DOHH2 (cell line): ENCODE measurements around the gene NFIA.

Experiments
- EZH2phosphoT487 ChIP-seq: fragments of 200-600 bp; sonication (generic); IDR thresholded peaks from 2 replicates; pipeline ENCODE4 v1.6.1; 2017; ENCODE audit warnings: borderline replicate concordance, mild to moderate bottlenecking, antibody characterized with exemption, low read length, moderate library complexity, mixed read lengths
- TF ChIP-seq, protein P1 (sequence below): fragments of 200-600 bp; sonication (generic); IDR thresholded peaks from one replicate; pipeline ENCODE4 v1.5.1; 2014; ENCODE audit warnings: antibody characterized with exemption, mild to moderate bottlenecking, low read depth, low read length; ENCODE audit not compliant: poor library complexity, severe bottlenecking

- TF ChIP-seq, protein P1, sequence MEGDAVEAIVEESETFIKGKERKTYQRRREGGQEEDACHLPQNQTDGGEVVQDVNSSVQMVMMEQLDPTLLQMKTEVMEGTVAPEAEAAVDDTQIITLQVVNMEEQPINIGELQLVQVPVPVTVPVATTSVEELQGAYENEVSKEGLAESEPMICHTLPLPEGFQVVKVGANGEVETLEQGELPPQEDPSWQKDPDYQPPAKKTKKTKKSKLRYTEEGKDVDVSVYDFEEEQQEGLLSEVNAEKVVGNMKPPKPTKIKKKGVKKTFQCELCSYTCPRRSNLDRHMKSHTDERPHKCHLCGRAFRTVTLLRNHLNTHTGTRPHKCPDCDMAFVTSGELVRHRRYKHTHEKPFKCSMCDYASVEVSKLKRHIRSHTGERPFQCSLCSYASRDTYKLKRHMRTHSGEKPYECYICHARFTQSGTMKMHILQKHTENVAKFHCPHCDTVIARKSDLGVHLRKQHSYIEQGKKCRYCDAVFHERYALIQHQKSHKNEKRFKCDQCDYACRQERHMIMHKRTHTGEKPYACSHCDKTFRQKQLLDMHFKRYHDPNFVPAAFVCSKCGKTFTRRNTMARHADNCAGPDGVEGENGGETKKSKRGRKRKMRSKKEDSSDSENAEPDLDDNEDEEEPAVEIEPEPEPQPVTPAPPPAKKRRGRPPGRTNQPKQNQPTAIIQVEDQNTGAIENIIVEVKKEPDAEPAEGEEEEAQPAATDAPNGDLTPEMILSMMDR, result no peak
- no peak for TF ChIP-seq EZH2phosphoT487
These were observed 405.4 kb downstream of the NFIA start for GRCh38 chr1:61487801-61488200.
